Measurements from ENCODE around the gene RHBDD3.
"Not testable (repeated sequence)": the region's sequence is repeated elsewhere in the genome, so short reads cannot be mapped to it uniquely, and the experiment has no call there.

The RHBDD3 gene

DNA sequence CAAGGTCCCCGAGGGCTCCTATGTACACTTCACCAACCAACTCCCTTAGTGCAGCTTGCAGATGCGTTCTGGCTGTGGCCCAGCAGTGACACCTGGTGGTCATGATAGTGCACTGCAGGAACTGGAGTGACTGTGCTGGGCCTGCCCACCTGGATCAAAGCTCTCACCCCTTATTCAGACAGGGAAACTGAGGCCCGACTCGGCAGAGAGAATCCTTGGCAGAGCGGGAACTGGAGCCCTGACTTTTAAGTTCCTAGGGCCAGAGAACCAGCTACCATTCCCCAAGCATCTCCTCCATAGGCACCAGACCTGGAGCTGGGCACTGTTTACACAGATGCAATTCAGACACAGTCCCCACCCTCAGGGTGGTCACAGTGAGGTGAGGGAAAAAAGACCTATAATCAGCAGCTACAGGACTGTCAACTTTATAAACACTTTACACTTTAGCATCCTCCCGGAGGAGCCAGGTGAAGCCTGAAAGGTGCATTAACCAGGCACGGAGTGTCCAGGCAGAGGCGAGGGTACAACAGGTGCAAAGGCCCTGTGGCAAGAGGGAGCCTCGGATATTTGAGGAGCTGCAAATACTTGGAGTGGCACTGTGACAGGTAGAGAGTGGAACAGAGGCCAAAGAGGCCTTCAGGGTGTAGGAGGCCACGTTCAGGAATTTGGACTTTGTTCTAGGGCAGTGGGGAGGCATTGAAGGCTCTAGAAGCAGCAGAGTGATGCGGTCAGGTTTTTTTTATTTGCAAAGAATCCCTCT lies 22.0 kb downstream of the RHBDD3 start:
- FAIRE-seq, result no peak

DNA sequence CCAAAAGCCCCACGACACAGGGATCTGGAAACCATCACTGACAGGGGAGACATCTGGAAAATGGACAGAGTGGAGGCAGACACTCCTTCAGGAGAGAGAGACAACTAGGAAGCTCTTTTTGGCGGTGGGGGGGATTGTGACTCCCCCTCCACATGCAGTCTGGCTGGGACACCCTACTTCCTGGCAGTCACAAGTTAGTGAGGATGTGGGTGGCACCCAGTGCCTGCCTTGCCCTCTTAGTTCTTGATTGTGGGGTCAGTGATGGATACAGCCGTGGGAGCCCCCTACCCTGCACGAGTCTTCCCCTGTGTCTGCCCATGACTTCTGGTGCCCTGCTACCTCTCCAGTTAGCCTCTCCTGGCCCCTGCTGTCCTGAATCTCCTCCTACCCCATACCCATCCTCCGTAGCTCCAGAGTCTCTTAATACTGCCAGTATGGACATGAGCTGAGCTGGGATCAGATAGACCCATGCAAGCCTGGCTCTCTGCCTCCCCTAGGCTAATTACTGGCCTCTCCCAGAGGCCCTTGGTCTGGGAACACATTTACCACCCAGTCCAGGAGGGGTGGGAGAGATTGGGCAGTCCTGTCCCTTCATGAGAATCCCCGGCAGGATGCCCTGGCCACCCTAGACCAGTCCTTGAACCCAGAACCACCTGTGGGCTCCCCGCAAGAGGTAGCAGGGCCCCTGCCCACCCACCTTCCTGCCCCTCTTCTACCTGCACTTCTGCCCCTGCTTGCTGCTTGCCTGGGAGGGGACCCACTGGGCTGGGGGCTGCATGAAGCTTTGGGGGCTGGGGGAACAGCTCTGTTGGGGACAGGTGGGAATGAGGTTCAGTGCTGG lies 22.8 kb downstream of the RHBDD3 start:
- FAIRE-seq, result no peak

DNA sequence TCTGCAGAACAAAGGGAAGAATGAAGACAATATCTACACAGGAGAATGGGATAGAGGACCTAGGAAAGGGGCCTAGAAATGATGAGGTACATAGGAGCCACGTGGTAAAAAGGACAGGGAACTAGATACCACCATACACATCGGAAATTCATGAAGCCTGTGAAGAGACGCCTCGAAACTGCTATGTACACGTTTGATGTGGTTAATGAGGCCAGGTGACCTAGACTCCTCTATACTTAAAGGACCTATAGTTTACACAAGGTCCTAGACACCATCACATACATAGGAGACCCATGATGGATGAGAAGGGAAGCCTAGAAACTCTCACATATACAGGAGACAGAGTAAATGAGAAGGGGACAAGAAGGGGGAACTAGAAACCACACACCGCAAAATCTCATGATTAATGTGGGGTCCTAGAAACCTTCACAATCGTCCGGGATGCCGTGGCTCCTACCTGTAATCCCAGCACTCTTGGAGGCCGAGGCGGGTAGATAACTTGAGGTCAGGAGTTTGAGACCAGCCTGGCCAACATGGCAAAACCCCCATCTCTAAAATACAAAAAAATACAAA lies 23.8 kb downstream of the RHBDD3 start:
- FAIRE-seq, result no peak

DNA sequence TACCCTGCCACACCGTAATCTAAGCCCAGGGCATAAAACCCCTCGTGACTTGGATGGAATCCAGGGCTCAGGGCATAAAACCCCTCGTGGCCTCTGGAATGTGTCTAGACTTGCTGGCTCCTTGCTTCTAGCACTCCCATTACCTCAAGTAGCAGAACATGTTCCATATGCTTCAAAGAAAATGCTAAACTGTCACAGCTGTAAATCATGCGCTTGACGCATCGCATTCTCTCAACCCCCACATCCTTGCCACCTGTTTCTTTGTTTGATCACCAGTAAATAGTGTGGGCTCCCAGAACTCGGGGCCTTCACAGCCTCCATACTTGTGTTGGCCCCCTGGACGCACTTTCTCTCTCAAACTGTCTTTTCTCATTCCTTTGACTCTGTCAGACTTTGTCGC lies 27.3 kb downstream of the RHBDD3 start:
- not testable (repeated sequence) for FAIRE-seq

DNA sequence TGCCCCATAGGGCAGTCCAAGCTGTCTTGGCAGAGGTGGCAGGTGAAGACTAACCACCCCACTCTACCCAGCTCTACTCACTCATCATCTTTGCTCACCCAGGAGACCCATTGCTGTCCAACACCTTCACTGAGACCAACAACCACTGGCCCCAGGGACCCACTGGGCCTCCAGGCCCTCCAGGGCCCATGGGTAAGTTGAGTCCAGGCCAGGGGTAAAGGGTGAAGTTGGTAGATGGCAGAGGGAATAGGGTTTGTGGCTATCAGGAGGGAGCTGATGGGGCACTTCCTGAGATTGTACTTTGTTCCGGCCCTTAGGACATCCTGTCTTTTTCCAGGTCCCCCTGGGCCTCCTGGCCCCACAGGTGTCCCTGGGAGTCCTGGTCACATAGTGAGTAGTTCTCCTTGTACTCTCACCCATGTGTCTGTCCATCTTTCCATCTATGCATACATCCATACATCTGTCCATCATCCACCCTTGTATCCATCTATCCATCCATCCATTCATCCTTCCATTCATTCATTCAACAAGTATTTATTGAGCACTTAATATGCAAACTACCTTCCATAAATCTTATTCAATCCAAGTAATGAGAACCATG lies 34.4 kb downstream of the RHBDD3 start:
- FAIRE-seq, result no peak

DNA sequence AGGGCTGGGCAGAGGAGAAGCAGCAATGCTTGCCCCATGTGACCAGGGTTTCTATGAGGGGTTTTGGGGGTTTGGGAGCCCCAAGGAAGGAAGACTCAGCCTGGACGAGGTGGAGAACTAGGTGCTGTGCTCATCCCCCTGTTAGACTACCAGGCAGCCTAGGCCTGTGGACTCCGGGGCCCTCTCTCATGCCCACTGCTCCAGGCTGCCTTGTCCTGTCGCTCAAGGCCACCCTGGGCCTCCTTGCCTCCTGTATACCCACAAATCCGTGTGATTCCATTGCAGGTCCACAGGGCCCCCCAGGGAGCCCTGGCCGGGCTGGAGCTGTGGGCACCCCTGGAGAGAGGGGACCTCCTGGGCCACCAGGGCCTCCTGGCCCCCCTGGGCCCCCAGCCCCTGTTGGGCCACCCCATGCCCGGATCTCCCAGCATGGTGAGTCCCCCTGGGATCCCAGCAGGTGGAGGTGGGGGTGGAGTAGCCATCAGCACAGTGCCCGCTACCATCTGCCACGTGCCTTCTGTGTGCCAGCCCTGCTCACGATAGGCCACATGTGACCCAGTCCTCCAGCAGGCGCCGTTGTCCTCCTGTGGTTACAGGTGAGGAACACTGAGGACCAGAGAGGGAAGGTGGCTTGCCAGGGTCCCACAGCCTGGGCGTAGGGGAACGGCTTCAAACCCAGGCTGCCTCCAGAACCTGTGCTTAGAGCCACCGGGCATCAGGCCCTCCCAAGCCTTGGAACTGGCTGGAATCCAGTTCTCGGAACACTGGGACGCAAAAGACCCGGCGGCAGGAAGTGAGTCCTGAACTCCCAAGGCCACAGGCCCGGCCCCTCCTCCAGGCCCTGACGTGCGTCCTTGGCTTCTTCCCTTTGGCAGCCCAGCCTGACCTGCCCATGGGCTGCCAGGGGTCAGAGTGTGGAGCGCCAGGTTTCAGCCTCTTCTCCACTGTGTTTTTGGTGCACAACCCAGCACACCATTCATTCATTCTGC lies 35.5 kb downstream of the RHBDD3 start:
- FAIRE-seq, result no peak

DNA sequence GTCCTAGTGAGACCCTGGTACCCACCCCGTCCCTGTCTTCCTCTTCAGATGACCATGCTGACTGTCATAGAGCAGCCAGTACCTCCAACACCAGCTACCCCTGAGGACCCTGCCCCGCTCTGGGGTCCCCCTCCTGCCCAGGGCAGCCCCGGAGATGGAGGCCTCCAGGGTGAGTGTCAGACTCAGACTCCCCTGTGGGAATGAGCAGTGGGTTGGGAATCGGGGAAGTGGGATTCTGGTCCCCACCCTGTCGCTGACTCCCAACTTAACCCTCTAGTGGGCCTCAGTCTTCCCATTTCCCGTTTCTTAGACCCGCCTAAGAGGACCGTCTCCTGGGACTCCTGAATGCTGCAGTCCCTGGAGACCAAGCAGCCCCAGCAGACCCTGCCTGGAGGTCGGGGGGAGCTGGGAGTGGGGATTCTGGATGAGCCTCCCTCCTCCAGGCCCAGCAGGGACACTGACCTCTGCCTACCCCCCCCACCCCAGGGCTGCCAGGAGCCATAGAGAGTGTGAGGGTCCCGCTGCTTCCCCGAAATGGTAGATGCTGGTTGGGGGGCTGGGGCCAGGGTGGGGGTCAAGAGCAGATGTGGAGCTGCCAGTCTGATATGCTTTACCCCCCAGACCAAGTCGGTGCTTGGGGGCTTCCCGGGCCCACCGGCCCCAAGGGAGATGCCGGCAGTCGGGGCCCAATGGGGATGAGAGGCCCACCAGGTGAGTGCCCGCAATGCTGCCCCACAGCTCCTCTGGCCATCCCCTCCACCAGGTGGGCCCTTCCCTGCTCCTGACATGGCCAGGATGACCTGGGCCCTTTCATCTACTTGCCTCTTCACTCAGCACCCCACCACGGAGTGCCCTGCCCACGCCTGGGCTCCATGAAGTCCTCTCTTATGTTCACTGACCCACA lies 36.6 kb downstream of the RHBDD3 start:
- FAIRE-seq, result no peak

DNA sequence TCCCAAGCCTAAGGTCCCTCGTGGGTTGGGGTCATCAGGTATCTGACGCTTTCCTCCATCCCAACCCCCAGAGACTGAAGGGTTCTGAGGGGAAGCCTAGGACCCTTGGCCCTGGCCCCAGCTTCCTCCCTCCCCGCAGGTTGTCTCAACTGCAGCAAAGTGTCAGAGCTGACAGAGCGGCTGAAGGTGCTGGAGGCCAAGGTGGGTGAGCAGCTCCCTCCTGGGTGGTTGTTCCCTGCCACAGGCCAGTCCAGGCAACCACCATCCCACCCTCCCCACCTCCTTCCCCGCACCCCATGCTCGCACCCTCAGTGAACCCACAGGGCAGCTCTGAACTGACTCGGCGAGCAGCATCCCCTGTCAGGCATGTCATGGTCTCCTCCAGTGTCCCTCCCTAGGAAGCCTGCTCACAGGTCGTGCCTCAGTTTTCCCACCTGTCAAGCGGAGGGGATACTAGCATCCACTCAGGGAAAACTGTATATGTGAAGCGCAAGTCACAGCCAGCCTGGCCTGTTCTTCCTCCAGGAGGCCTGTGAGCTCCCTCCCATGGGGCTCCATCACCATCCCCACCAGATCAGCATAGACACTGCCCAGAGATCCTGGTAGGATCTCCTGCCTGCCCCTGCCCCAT lies 41.3 kb downstream of the RHBDD3 start:
- FAIRE-seq, result no peak

DNA sequence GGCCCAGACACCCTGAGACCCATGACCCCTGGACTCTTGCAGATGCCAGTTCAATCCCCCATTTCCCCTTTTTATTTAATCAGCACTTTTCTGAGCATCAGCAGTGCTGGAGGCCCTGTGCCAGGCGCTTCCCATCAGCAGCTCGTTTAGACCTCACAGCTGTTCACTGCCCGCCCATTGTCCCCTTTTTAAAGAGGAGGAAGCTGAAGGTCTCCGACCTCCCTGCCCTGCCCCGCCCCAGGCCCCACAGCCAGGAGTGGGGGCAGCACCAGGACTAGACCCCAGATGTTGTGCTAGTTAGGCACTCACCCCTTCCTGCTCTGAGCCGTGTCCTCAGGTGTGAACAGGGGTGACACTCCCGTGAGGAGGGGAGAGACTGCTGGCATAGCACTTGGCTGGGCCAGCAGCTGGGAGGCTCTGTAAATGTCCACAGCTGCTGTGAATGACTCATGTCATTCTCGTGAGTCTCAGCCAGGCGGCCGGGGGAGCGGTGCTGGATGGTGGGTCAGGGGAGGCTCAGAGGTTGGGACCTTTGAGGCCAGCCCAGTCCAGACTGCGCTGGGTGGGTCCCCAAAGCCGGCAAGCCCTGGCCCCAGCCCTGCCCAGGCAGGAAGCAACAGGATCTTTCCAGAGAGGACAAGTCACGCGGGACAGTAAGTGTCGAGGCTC lies 42.2 kb downstream of the RHBDD3 start:
- no peak for FAIRE-seq

DNA sequence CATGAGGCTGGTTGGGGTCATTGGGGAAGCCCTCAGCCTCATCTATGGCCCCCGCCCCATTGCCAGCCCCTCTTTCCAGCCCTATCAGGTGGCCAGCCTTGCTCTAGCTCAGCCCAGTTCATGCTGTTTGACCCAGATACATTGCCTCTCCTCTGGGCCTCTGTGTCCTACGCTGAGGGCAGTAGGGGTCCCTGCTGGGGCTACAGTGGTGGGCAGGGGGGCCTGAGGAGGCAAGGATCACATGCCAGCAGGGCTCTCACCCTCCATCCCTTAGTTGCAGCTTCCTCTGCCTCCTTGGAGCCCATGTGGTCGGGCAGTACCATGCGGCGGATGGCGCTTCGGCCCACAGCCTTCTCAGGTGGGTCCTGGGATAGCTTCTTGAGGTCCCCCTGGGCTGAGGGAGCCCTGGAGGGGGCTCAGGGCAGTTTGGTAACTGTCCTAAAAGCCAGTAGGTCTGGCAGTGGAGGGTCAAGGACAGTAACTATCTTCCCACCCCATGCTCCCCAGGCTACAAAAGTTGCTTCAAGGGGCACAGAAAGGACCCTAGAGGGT lies 42.8 kb downstream of the RHBDD3 start:
- FAIRE-seq, result no peak

DNA sequence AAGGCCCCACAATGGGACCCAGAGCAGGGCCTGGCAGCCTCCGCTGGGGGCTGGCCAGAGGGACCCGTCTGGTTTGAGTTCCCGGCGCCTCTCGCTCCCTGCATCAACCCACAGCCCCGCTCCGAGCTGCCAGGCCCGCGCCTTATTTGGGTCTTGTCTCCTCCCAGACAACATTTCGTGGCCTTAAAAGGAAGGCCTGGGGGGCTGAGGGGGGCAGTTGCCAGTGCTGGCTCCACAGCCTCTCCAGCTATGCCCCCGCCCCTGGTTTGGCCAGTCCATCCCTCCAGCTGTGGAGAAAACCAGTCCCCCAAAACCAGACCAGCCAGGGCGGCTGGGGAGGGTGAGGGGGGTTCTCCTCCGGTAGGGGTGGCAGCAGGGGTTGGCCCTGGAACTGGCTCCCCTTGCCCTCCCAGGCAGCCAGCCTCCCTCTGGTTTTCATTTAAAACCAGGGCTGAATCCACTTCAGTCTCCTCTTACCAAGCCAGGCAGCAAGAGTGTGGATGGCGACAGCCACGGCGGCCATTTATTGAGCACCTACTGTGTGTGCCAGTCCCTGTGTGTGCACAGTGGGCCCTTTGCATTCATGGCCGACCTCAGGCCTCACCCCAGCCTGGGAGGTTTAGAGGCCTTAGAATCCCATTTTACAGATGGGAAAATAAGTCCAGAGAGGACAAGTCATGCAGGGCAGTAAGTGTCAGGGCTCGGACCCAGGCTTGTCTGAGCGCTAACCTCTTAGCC lies 43.5 kb downstream of the RHBDD3 start:
- no peak for FAIRE-seq

DNA sequence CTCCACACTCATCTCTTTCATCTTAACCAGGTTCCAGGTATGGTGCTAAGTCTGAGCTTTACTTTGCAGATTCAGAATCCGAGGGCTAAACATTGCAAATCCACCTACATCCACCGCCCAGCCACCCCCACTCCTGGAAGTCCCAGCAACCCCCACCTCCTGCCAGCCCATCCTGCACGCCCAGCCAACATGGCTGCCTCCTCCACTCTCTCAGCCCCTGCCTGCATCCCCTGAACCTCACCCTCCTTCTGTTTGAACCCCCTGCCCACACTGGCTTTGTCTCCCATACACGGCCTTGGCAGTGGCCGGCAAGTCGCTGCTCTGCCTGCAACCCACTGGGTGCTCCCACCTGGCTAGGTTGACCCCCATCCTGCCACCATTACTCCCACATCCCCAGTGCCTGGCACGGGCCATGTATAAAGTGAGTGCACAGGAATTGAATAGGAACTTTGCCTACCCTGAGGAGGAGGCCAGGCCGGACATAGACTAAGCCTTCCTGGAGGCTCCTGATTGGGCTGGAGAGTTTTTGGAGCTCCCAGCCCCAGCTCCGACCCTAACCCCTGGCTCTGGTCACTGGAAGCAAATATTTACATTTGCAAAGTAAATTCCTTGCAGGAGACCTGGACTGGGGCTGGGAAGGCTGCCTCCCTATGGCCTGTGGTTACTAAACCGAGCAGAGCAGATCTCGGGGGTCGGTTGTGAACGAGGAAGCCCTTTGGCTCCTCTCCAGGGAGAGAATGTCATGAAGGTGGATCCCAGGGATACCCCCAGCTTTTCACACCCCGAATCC lies 47.7 kb downstream of the RHBDD3 start:
- FAIRE-seq, result no peak

DNA sequence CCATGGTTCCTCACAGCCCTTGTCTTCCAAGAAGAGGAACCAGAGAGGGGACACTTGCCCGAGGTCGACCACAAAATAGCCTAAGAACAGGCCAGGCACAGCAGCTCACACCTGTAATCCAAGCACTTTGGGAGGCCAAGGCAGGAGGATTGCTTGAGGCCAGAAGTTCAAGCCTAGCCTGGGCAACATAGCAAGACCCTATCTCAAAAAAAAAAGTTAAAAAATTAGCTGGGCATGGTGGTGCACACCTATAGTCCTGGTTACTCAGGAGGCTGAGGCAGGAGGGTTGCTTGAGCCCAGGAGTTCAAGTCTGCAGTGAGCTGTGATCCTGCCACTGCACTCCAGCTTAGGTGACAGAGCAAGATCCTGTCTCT lies 48.4 kb downstream of the RHBDD3 start:
- not testable (repeated sequence) for FAIRE-seq

DNA sequence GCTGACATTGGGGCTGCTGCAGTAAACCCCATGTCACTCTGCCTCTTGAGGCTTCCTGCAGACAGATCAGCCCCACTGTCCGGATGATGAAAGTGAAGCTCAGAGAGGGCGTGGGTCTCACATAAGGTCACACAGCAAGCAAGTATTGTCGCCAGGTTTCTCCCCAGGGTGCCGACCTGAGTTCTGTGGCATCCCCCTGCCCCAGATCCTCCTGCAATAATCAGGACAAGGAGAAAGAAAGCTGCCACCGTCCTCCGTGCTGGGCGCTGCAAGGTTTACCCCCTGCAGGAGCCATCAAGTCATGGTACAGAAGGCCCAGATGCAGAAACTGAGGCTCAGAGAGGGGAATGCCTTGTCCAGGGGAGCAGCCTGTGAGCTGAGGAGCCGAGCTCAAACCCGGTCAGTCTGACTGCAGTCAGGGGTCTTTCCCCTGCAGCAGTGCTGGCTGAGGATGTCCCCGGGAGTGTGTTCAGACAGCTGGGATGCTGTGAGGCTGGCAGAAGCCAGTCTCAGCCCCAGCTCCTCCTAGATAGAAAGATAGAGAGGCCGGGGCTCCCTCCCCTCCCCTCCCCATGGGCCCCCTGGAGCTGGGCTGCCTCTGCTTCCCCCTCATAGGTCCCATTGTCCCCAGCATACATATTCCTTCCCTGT lies 48.9 kb downstream of the RHBDD3 start:
- no peak for FAIRE-seq

DNA sequence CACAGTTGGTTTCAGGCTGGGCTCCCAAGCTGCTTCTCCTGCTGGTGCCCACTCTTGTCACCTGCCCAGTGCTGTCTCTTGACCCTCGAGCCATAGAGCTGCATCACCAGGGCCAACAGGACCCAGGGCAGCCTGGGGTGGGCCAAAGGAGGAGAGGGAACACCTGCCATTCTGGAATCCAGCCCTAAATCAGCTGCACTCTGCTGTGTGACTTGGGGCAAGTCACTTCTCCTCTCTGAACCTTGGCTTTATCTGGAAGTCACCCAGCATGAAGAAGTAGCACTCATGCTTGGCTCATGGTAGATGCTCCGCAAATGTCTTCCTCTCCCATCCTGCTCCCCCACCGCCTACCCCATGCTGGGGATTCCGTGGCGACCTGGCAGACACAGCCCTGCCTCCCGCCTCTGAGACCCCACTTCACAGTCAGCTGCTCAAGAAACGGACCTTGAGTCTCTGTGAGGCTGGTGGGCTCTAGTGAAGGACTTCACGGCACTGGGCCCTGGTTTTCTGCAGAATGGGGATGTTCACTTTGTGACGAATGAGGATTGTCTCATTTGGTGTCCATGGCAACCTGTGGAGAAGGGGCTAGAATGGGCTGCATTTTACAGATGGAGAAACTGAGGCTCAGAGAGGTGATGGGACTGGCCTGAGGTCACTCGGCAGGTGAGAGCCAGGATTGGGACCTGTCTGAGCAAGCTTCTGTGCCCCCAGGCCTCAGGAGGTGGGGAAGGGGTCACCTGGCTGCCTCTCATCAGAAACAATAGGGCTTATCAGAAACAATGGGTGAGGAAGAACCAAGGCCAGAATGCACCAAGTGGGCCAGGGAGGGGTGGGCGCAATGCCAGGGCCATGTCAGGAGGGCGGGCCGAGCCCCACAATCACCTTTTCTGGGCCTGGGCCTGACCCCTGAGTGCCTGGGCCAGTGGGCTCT lies 49.7 kb downstream of the RHBDD3 start:
- no peak for FAIRE-seq

DNA sequence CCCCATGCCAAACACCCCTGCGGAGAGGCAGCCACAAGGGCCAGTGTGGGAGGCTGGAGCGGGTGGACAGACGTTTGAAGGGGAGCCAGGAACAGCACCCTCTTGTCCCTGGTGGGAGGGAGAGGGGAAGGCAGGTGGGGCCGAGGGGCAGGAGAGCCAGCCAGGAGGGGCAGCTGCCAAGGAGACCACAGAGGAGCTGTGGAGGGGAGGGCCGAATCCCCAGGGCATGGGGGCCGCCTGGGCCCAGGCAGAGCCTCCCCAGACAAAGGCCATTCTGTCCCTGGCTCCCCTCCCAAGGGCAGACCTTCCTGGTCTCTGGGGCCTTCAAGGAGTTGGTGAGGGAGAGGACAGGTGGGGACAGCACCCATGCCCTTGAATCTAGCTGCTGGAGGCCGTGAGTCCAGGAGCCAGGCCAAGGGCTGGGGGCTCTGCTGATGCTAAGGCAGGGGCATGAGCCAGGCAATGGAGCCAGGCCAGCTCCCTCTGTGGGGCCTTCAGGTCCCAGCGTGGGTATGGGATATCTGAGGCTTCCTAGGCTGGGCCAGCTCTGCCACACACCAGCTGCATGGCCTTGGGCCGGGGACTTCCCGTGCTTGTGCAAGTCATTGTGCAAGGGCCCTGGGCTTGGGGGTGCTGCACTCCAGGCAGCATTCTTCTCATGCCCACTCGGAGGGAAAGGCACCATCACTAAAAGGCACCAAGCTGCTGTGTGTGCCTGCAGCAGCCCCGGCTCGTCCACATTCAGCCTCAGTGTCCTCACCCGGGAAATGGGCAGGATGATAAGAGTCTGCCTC lies 50.7 kb downstream of the RHBDD3 start:
- no peak for FAIRE-seq

Data from A204.1 (cell line).